CD4-positive, alpha-beta T cell treated with Interleukin-6 at 100 ng/mL for 8 hours (primary cell): ENCODE measurements around the gene RNF220.
"Not testable (repeated sequence)": the region's sequence is repeated elsewhere in the genome, so short reads cannot be mapped to it uniquely, and the experiment has no call there.

Experiments
- DNase-seq: peaks from one replicate; pipeline ENCODE4 v3.0.0-alpha.2; 2020; ENCODE audit warnings: mixed read lengths, low spot score

RNF220 gene

GRCh38 chr1:44496541-44497171, 91.6 kb downstream of the RNF220 start:
- DNase-seq: no peak

DNA sequence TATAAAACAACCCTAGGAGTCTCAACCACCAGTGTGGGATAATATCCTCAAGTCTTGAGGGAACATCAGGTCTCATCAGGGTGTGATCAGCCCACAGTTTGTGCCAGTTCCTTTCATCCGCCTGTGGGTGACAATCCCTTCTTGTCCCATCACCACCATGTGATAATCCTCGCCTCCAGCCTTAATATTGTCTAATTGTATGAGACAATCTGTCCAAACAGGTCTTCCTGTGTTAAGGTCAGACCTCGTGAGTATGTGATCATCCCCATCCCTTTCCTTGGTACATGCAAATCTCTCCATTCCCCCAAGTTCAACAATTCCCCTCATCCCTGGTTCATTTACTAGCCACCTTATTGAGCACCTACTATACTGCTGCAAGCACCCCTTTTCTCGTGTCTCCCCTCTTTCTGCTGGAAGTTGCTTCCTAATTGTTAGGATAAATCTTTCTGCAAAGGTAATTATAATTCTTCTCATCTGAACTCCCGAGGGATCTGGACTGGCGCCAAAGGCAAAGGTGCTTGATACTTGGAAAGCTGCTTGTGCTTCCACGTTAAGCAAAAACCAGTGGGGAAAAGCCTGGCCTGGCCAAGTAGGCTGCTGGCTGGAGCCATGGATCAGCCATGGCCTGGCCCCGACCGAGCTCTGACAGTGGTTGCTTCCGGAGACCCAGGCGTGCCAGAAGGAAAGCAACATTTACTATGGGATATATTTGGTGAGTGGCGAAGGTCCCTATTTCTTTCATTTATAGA, 92.5 kb downstream of the RNF220 start:
- DNase-seq: no peak

GRCh38 chr1:44499306-44499705, 94.3 kb downstream of the RNF220 start:
- DNase-seq: no peak

DNA sequence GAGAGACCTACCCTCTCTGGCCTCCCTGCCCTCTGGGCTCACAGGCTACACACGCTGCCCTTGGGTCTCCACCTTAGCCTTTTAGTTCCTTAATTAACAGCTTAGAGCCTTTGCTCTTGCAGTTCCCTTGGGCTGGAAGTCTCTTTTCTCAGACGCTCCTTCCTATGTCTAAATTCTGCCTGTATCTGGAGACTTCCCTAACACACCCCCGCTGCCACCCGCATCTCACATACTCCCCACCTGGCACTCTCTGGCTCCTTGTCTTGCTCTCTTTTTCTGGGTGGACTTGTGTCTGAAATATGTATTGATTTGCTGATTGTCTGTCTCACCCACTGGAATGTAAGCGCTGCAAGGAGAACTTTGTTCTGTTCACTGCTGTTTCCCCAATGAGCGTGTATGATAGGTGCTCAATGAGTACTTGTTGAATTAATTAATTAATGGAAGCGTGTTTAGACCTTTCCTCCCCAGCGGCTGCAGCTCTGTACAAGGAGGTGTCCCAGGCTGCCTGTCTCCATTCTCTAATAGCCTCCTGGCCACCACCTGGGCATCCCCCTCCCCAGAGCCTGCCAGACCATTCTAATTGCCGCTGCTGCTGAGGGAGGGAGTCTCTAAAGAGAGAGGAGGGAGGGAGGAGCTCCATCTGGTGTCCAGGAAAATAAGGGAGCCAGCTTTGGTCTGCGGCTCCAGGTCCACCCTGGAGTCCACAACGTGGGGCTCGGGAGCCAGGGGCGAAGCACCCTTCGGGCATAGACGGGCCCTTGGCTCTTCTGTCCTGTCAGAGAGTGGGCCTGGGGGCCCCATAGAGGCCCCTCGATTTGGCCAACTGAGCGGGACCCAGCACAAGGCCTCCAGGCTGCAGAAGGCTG, 95.4 kb downstream of the RNF220 start:
- DNase-seq: no peak

DNA sequence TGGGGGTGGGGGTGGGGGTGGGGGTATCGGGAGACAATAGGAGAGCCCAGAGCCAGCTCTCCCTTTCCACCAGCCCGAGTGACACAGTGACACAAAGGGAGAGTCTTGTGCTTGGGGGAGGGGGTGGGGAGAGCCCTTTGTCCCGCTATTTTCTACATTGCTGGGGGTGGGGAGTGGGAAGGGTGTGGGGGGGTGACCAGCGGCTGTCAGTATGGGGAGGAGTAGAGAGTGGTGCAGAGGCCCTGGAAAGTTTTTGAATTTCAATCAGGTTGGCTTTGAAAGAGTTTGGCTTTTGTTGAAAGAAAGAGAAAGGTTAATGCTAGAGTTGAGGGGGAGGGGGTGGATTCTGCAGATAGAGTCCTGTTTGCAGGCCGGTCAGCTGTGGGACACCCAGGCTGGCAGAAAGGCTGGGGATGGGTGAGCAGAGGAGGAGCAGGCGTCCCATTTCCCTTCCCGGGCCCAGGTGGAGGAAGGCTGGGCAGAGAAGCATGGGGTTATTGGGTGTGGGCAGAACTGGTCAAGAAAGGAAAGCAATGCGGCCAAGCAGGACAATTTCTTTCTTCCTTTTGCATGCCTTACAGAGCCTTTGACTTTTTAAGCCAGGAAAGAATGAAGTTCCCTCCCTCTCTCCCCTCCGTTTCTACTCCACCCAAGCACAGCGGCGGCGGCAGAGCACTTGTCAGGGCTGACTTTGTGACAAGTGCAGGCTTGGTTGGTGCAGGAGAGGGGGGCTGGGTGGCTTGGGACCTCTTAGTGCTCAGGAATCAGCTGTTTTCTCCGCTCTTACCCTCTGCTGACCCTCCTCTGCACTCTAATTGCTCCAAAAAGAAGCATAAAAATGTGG, 96.2 kb downstream of the RNF220 start:
- no peak for DNase-seq

DNA sequence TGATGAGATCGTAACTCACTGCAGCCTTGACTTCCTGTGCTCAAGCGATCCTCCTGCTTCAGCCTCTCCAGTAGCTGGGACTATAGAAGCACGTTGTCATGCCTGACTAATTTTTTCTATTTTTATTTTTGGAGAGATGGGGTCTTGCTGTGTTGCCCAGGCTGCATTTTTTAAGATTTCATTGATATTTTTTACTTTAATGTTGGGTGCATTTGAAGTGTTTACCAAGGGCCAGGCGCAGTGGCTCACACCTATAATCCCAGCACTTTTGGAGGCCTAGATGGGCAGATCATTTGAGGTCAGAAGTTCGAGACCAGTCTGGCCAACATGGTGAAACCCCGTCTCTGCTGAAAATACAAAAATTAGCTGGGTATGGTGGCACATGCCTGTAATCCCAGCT, 97.8 kb downstream of the RNF220 start:
- DNase-seq: not testable (repeated sequence)

DNA sequence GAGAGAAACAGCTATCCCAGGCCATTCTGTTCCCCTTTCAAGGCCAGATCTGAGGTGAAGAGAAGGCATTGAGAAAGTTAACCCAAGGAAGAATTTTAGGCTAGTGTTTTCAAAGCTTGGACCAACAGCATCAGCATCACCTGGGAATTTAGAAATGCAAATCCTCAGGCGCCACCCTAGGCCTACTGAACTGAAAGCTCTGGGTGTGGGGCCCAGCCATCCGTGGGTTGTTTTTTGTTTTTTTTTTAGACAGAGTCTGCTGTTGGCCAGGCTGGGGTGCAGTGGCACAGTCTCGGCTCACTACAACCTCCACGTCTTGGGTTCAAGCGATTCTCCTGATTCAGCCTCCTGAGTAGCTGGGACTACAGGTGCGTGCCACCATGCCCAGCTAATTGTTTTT, 98.6 kb downstream of the RNF220 start:
- no peak for DNase-seq

DNA sequence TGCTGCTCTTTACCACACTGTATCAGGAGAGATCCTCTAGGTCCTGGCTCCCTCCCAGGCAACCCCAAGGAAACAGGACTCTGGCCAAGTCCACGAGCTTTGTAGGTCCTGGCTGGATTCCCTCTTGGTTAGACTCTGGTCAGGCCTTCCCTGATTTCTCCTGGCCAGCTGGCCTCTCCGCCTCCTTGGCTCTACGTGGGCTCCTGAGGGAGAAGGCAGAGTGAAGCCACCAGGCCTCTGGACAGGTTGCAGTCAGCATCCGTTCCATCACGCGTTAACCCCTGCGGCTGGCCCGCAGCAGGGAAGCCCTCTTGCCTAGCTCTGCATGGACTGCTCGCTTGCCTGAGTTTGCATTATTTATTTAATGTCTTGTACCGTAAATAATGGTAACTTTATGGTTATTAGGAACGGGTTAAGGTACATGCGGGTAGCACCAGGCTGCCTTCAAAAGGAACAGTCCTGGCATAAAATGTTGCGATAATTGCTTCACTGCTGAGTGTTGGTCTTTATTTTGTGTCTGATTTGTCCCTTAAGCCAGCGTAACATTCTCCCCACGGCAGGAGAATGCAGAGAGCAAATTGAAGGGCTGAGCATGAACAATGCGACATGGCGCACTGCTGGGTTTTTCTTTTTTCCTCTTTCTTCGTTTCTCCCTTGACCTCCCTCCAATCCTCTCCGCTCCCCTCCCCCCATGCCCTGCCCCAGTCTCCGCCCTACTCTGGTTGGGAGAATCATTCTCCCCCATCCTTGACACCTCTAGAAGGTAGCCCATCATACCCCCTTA, 100.3 kb downstream of the RNF220 start:
- DNase-seq: no peak

GRCh38 chr1:44507490-44508396, 102.7 kb downstream of the RNF220 start:
- DNase-seq: no peak

- DNase-seq: no peak
These were observed 103.3 kb downstream of the RNF220 start for GRCh38 chr1:44508397-44508745.

- DNase-seq: no peak
These were observed 106.3 kb downstream of the RNF220 start for GRCh38 chr1:44511363-44511762.

GRCh38 chr1:44511769-44512168, 106.7 kb downstream of the RNF220 start:
- no peak for DNase-seq

- no peak for DNase-seq
These were observed 107.3 kb downstream of the RNF220 start for GRCh38 chr1:44512313-44512885.

GRCh38 chr1:44513111-44513510, 108.1 kb downstream of the RNF220 start:
- no peak for DNase-seq

GRCh38 chr1:44514673-44515072, 109.6 kb downstream of the RNF220 start:
- no peak for DNase-seq

DNA sequence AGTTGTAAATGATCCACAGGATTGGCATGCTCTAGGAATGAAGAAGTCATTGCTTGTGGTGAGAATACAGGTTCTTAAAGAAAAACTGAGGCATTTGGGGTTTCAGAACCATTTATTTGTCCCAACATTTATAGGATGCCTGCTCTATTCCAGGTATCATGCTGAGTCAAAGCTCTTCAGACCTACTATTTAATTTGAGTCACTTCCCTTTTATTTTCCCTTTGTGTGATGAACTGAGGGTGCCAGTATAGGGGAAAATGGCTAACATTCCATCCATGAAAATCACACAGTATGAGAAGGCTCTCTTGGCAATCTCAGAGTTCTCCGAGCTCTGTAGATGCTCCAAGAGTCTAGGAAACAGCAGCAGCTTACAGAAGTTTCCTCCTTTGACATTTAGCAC, 110.4 kb downstream of the RNF220 start:
- no peak for DNase-seq

DNA sequence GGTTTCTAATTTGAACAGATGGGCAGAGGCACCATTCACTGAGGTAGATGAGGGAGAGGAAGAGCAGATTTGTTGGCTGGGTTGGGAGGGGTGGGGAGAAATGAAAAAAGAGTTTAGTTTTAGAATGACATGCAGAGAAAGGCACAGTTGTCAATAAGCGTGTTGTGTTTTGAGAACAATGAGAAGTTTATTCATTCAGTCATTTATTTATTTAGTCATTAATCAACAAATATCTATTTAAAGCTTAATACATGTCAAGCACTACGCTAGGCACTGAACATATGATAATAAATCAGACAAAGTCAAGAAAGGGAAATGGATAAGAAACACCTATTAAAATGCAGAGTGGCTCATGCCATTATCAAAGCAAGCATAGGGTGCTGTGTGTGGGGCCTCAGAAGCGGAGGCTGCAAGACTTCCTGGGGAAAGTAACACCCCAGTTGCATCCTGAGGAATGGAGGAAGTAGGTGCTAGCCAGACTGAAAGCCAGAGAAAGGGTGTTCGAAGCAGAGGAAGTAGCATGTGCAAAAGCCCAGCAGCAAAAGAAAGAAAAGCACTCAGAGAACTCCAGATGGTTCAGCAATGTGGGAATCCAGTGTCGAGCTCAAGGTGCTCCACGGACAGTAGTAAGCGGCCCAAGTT, 114.1 kb downstream of the RNF220 start:
- no peak for DNase-seq

DNA sequence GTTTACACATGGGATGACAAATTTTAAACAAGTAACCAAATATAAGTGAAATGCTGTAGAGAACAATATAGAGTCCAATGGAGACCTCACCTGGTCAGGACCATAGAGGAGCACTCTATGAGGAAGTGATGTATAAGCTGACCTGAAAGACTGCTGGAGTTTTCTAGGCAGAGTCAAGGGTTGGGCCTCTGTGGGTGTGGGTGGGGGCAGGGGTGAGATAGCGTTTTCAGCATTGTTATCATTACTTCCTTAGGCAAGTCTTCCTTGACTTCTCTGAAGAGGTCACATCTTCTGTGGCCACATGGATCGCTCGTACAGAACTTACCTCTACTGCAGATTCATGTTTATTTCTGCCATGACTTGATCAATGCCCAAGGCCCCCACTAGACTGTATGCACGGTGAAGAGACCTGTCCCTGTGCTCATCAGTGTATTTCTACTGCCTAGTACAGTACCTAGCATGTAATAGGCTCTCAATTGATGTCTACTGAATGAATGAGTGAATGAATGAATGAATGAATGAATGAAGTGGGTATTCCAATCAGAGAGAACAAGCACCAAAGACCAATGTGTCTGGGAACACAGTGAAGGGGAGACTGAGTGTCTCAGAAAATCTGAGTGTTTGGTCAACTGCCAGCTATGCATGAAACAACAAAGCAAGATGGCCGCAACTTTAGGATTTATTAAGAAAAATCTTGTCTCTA, 116.5 kb downstream of the RNF220 start:
- DNase-seq: no peak
